Transverse colon (tissue), 4 donors: ENCODE results near the gene RNF145. TPM values are rescaled to one million over a fixed set of nuclear protein-coding genes. Genes with fewer than 3 reads are reported as not detected.

Experiments used
- DNase-seq: peaks from one replicate; pipeline ENCODE4 v3.0.0-alpha.2; 2019
- H3K27ac ChIP-seq, 4 donors: fragments of 200-600 bp; sonication (generic); 2 replicates each; pipeline ENCODE4 v1.5.1; 2016 to 2018; ENCODE audit warnings: inconsistent platforms in 4 of 4
- H3K27me3 ChIP-seq: fragments of 200-600 bp; sonication (generic); 2 replicates; pipeline ENCODE4 v1.5.1; 2017; ENCODE audit warnings: inconsistent platforms
- H3K36me3 ChIP-seq, 4 donors: fragments of 200-600 bp; sonication (generic); 2 replicates each; pipeline ENCODE4 v1.5.1; 2017 to 2019; ENCODE audit warnings: inconsistent platforms in 4 of 4
- H3K4me1 ChIP-seq, 4 donors: fragments of 200-600 bp; sonication (generic); 2 replicates each; pipeline ENCODE4 v1.5.1; 2017 to 2020; ENCODE audit warnings: inconsistent platforms in 4 of 4
- H3K4me3 ChIP-seq, 4 donors: fragments of 200-600 bp; sonication (generic); 1 replicate in 1 of 4; 2 replicates in 3 of 4; pipeline versions ENCODE4 v1.5.1 to v1.6.1; 2017 to 2019; ENCODE audit warnings: inconsistent platforms in 4 of 4
- H3K9me3 ChIP-seq, 2 donors: fragments of 200-600 bp; sonication (generic); 2 replicates each; pipeline ENCODE4 v1.5.1; 2017 to 2019; ENCODE audit warnings: inconsistent platforms in 2 of 2
- CTCF ChIP-seq, 5 experiments: fragments of 200-600 bp in 3 of 5; fragments of 450-650 bp in 2 of 5; sonication (generic) in 3 of 5; IDR thresholded peaks; 1 replicate in 2 of 5; 2 replicates in 3 of 5; pipeline ENCODE4 v1.5.1; 2016 to 2017; ENCODE audit warnings: antibody characterized with exemption in 5 of 5, inconsistent platforms in 3 of 5, mild to moderate bottlenecking in 2 of 5, moderate library complexity in 1 of 5
- EP300 ChIP-seq: sonication (generic); formaldehyde crosslinking; IDR thresholded peaks from one replicate; pipeline ENCODE4 v1.6.1; 2017; ENCODE audit warnings: antibody characterized with exemption, low read depth
- POLR2A ChIP-seq: fragments of 450-650 bp; IDR thresholded peaks from one replicate; pipeline ENCODE4 v1.6.1; 2016; ENCODE audit warnings: antibody characterized with exemption, mild to moderate bottlenecking, moderate library complexity
- POLR2AphosphoS5 ChIP-seq, 3 donors: sonication (generic); formaldehyde crosslinking; IDR thresholded peaks; one replicate each; pipeline ENCODE4 v1.6.1; 2016; ENCODE audit warnings: antibody characterized with exemption in 3 of 3
- WGBS, 2 donors: methylation state at CpG; one replicate each; pipeline ENCODE4 v1.1.5; 2018; ENCODE audit warnings: low coverage in 1 of 2; 5-methylcytosine and 5-hydroxymethylcytosine counted together
- in situ Hi-C, 4 donors: fragments of 200-750 bp; cut with MboI; loops; one replicate each; pipeline versions ENCODE4 v1.15.0 to v1.15.1; 2017; ENCODE audit warnings: low sequenced_read_pairs in 3 of 4, low pct_ligation_motif_present in 1 of 4, low pct_unique_long_range_greater_than_20kb in 1 of 4
- intact Hi-C: fragments of 100-400 bp; cut with DNase I; formaldehyde crosslinking; loops from one replicate; pipeline ENCODE4 v1.15.1; 2023; ENCODE audit warnings: low total_unique reads
- total RNA-seq, 4 donors: library from RNA; depleted of rRNA; stranded (reverse); fragments of >200 nt; gene quantifications; one replicate each; pipeline ENCODE4 v1.1.0, GENCODE V29; 2016

RNF145 gene
- total RNA-seq, 4 donors from 2014 or later, result 11.5 to 59.4 (median 29.2) TPM

- H3K27me3 ChIP-seq, result peaks cover 9% of the 10 kb centered on the region
- in situ Hi-C loops, result loop anchor here in 2 of 4 donors (25.0 kb wide), 1 partner anchor 1378 kb away; no protein-coding TSS in a partner anchor
- intact Hi-C loops, result loop anchor here (10.0 kb wide), 1 partner anchor 1925 kb away; no protein-coding TSS in a partner anchor
- no peaks in the 10 kb centered on the region for H3K36me3 ChIP-seq
- no peaks in the 10 kb centered on the region for H3K9me3 ChIP-seq
- no peak overlapping the region for H3K27ac ChIP-seq
- DNase-seq, result no peak
- no peak overlapping the region for H3K4me3 ChIP-seq
- no peaks in the 10 kb centered on the region for H3K4me1 ChIP-seq
- TF ChIP-seq EP300 (no peak), POLR2A (no peak), CTCF (IDR thresholded peaks at IDR 0.05) (no peak), POLR2AphosphoS5 (IDR thresholded peaks at IDR 0.05) (no peak)
- WGBS, 2 donors, result 65% methylated on average over 7 of the region's 7 CpGs; no CpG with 5 or more reads in 1 of the 2 donors
Observed at GRCh38 chr5:159139802-159140201, 69.6 kb downstream of the RNF145 start.

- DNase-seq, result no peak
- in situ Hi-C loops, result loop anchor here in 2 of 4 donors (25.0 kb wide), 1 partner anchor 1374 kb away; no protein-coding TSS in a partner anchor
- TF ChIP-seq CTCF (IDR thresholded peaks at IDR 0.05) (no peak), POLR2AphosphoS5 (IDR thresholded peaks at IDR 0.05) (no peak), POLR2A (no peak), EP300 (no peak)
- Histone ChIP-seq H3K27ac (no peak overlapping the region), H3K27me3 (peaks cover 8% of the 10 kb centered on the region), H3K4me1 (no peaks in the 10 kb centered on the region), H3K9me3 (no peaks in the 10 kb centered on the region), H3K4me3 (no peak overlapping the region), H3K36me3 (no peaks in the 10 kb centered on the region)
- WGBS, 2 donors, result 42 to 43% methylated on average over 4 to 9 of the region's 9 CpGs
- intact Hi-C loops, result loop anchor here (10.0 kb wide), 1 partner anchor 1921 kb away; no protein-coding TSS in a partner anchor
Observed at GRCh38 chr5:159135896-159136531, 73.3 kb downstream of the RNF145 start.

- H3K4me3 ChIP-seq, result no peak overlapping the region
- no peaks in the 10 kb centered on the region for H3K4me1 ChIP-seq
- 26 to 31% methylated on average over 5 to 11 of the region's 11 CpGs for WGBS, 2 donors
- H3K36me3 ChIP-seq, result no peaks in the 10 kb centered on the region
- DNase-seq, result no peak
- no peak overlapping the region for H3K27ac ChIP-seq
- H3K9me3 ChIP-seq, result no peaks in the 10 kb centered on the region
- peaks cover 1% of the 10 kb centered on the region for H3K27me3 ChIP-seq
- in situ Hi-C loops (loop anchor here in 2 of 4 donors (25.0 kb wide), 1 partner anchor 1371 kb away; no protein-coding TSS in a partner anchor), intact Hi-C loops (loop anchor here (10.0 kb wide), 1 partner anchor 1918 kb away; no protein-coding TSS in a partner anchor)
- TF ChIP-seq POLR2AphosphoS5 (IDR thresholded peaks at IDR 0.05), result no peak
- peak; percentile 56 to 78 (median 76) for TF ChIP-seq CTCF (IDR thresholded peaks at IDR 0.05)
Observed at GRCh38 chr5:159133041-159133741, 76.2 kb downstream of the RNF145 start.

GRCh38 chr5:159132429-159133040 lies 76.8 kb downstream of the RNF145 start:
- 36 to 41% methylated on average over 5 of the region's 5 CpGs for WGBS, 2 donors
- Histone ChIP-seq H3K9me3 (no peaks in the 10 kb centered on the region), H3K4me1 (no peaks in the 10 kb centered on the region), H3K4me3 (no peak overlapping the region), H3K27me3 (peaks cover 6% of the 10 kb centered on the region), H3K27ac (no peak overlapping the region), H3K36me3 (no peaks in the 10 kb centered on the region)
- no peak for TF ChIP-seq POLR2A
- no peak for TF ChIP-seq POLR2AphosphoS5 (IDR thresholded peaks at IDR 0.05)
- no peak for TF ChIP-seq CTCF (IDR thresholded peaks at IDR 0.05)
- no peak for TF ChIP-seq EP300
- in situ Hi-C loops, result loop anchor here in 2 of 4 donors (25.0 kb wide), 1 partner anchor 1370 kb away; no protein-coding TSS in a partner anchor
- no peak for DNase-seq
- intact Hi-C loops, result loop anchor here (10.0 kb wide), 1 partner anchor 1918 kb away; no protein-coding TSS in a partner anchor
